HEK293 (cell line): ENCODE results near the gene ITGB4.

Source experiments
- EGR2 ChIP-seq: fragments of 450-650 bp; formaldehyde crosslinking; IDR thresholded peaks from 2 replicates; pipeline ENCODE4 v1.5.1; 2016; ENCODE audit warnings: low read depth, missing biosample characterization, missing genetic modification characterization
- GLI4 ChIP-seq: fragments of 450-650 bp; formaldehyde crosslinking; IDR thresholded peaks from 2 replicates; pipeline ENCODE4 v1.5.1; 2016; ENCODE audit warnings: missing biosample characterization, missing genetic modification characterization
- KLF16 ChIP-seq: fragments of 450-650 bp; formaldehyde crosslinking; IDR thresholded peaks from 2 replicates; pipeline ENCODE4 v1.5.1; 2017; ENCODE audit warnings: missing biosample characterization, missing genetic modification characterization
- KLF8 ChIP-seq: fragments of 450-650 bp; formaldehyde crosslinking; IDR thresholded peaks from 2 replicates; pipeline ENCODE4 v1.5.1; 2016; ENCODE audit warnings: missing biosample characterization, missing genetic modification characterization
- PRDM1 ChIP-seq: fragments of 450-650 bp; formaldehyde crosslinking; IDR thresholded peaks from 2 replicates; pipeline ENCODE4; 2016; ENCODE audit warnings: missing biosample characterization, missing genetic modification characterization
- SP3 ChIP-seq: fragments of 450-650 bp; formaldehyde crosslinking; IDR thresholded peaks from 2 replicates; pipeline ENCODE4 v1.5.1; 2016; ENCODE audit warnings: missing biosample characterization, missing genetic modification characterization
- SP7 ChIP-seq: fragments of 450-650 bp; formaldehyde crosslinking; IDR thresholded peaks from 2 replicates; pipeline ENCODE4 v1.5.1; 2016; ENCODE audit warnings: missing biosample characterization, missing genetic modification characterization
- TRIM28 ChIP-seq: IDR thresholded peaks from 2 replicates; pipeline ENCODE4 v1.6.1; 2011; ENCODE audit warnings: low read length, control low read depth, borderline replicate concordance
- ZBTB17 ChIP-seq: fragments of 450-650 bp; formaldehyde crosslinking; IDR thresholded peaks from 2 replicates; pipeline ENCODE4 v1.5.1; 2016; ENCODE audit warnings: missing biosample characterization, missing genetic modification characterization
- ZFHX2 ChIP-seq: fragments of 450-650 bp; formaldehyde crosslinking; conservative IDR thresholded peaks from 2 replicates; pipeline ENCODE4 v1.5.1; 2016; ENCODE audit warnings: missing biosample characterization, missing genetic modification characterization
- ZIC2 ChIP-seq: fragments of 450-650 bp; formaldehyde crosslinking; IDR thresholded peaks from 2 replicates; pipeline ENCODE4 v1.5.1; 2016; ENCODE audit warnings: missing biosample characterization, missing genetic modification characterization
- ZNF10 ChIP-seq: fragments of 450-650 bp; formaldehyde crosslinking; IDR thresholded peaks from 2 replicates; pipeline ENCODE4 v1.5.1; 2017; ENCODE audit warnings: missing biosample characterization, missing genetic modification characterization
- ZNF184 ChIP-seq: fragments of 450-650 bp; IDR thresholded peaks from 2 replicates; pipeline ENCODE4 v1.5.1; 2018; ENCODE audit warnings: missing biosample characterization, mild to moderate bottlenecking, missing genetic modification characterization
- ZNF221 ChIP-seq: fragments of 450-650 bp; formaldehyde crosslinking; IDR thresholded peaks from 2 replicates; pipeline ENCODE4 v1.5.1; 2017; ENCODE audit warnings: missing biosample characterization, missing genetic modification characterization, borderline replicate concordance
- ZNF239 ChIP-seq: fragments of 450-650 bp; formaldehyde crosslinking; IDR thresholded peaks from 2 replicates; pipeline ENCODE4 v1.5.1; 2016; ENCODE audit warnings: missing biosample characterization, missing genetic modification characterization
- ZNF335 ChIP-seq: fragments of 450-650 bp; formaldehyde crosslinking; conservative IDR thresholded peaks from 2 replicates; pipeline ENCODE4 v1.5.1; 2016; ENCODE audit warnings: missing biosample characterization, missing genetic modification characterization
- ZNF404 ChIP-seq: fragments of 450-650 bp; formaldehyde crosslinking; IDR thresholded peaks from 2 replicates; pipeline ENCODE4 v1.5.1; 2017; ENCODE audit warnings: missing biosample characterization, missing genetic modification characterization
- ZNF423 ChIP-seq: fragments of 450-650 bp; formaldehyde crosslinking; IDR thresholded peaks from 2 replicates; pipeline ENCODE4 v1.5.1; 2016; ENCODE audit warnings: missing biosample characterization, missing genetic modification characterization
- ZNF426 ChIP-seq: fragments of 450-650 bp; formaldehyde crosslinking; IDR thresholded peaks from 2 replicates; pipeline ENCODE4 v1.5.1; 2017; ENCODE audit warnings: missing biosample characterization, missing genetic modification characterization, mild to moderate bottlenecking, inconsistent platforms, moderate library complexity
- ZNF433 ChIP-seq: fragments of 450-650 bp; formaldehyde crosslinking; IDR thresholded peaks from 2 replicates; pipeline ENCODE4 v1.5.1; 2016; ENCODE audit warnings: missing biosample characterization, missing genetic modification characterization, low read depth
- ZNF48 ChIP-seq: fragments of 450-650 bp; formaldehyde crosslinking; IDR thresholded peaks from 2 replicates; pipeline ENCODE4 v1.5.1; 2016; ENCODE audit warnings: missing biosample characterization, missing genetic modification characterization
- ZNF510 ChIP-seq: fragments of 450-650 bp; formaldehyde crosslinking; IDR thresholded peaks from 2 replicates; pipeline ENCODE4 v1.5.1; 2018; ENCODE audit warnings: mild to moderate bottlenecking, missing genetic modification characterization, missing biosample characterization; ENCODE audit not compliant: insufficient replicate concordance
- ZNF555 ChIP-seq: fragments of 450-650 bp; formaldehyde crosslinking; conservative IDR thresholded peaks from 2 replicates; pipeline ENCODE4 v1.5.1; 2017; ENCODE audit warnings: missing biosample characterization, mild to moderate bottlenecking, missing genetic modification characterization, inconsistent platforms
- ZNF585B ChIP-seq: fragments of 450-650 bp; formaldehyde crosslinking; IDR thresholded peaks from 2 replicates; pipeline ENCODE4 v1.5.1; 2016; ENCODE audit warnings: missing biosample characterization, missing genetic modification characterization
- ZNF626 ChIP-seq: fragments of 450-650 bp; sonication (Bioruptor Pico); formaldehyde crosslinking; IDR thresholded peaks from 2 replicates; pipeline ENCODE4 v1.5.1; 2018; ENCODE audit warnings: missing biosample characterization, missing genetic modification characterization, inconsistent platforms
- ZNF629 ChIP-seq: fragments of 450-650 bp; formaldehyde crosslinking; IDR thresholded peaks from 2 replicates; pipeline ENCODE4 v1.5.1; 2017; ENCODE audit warnings: missing biosample characterization, missing genetic modification characterization
- ZNF654 ChIP-seq: fragments of 450-650 bp; formaldehyde crosslinking; IDR thresholded peaks from 2 replicates; pipeline ENCODE4 v1.5.1; 2016; ENCODE audit warnings: low read depth, missing biosample characterization, missing genetic modification characterization
- ZNF658 ChIP-seq: fragments of 450-650 bp; formaldehyde crosslinking; IDR thresholded peaks from 2 replicates; pipeline ENCODE4; 2016; ENCODE audit warnings: missing biosample characterization, missing genetic modification characterization
- ZNF768 ChIP-seq: fragments of 450-650 bp; formaldehyde crosslinking; IDR thresholded peaks from 2 replicates; pipeline ENCODE4 v1.5.1; 2018; ENCODE audit warnings: missing biosample characterization, mild to moderate bottlenecking, missing genetic modification characterization
- ZNF776 ChIP-seq: fragments of 450-650 bp; formaldehyde crosslinking; IDR thresholded peaks from 2 replicates; pipeline ENCODE4 v1.5.0; 2017; ENCODE audit warnings: missing biosample characterization, missing genetic modification characterization, borderline replicate concordance
- ZNF785 ChIP-seq: fragments of 450-650 bp; formaldehyde crosslinking; IDR thresholded peaks from 2 replicates; pipeline ENCODE4 v1.5.1; 2016; ENCODE audit warnings: missing biosample characterization, missing genetic modification characterization
- TF ChIP-seq, protein P1 (sequence below): fragments of 450-650 bp; formaldehyde crosslinking; IDR thresholded peaks from 2 replicates; pipeline ENCODE4 v1.5.1; 2016; ENCODE audit warnings: missing biosample characterization, missing genetic modification characterization
- TF ChIP-seq, protein P2 (sequence below): fragments of 450-650 bp; formaldehyde crosslinking; IDR thresholded peaks from 2 replicates; pipeline ENCODE4 v1.5.1; 2016; ENCODE audit warnings: missing biosample characterization, missing genetic modification characterization
- TF ChIP-seq, protein P3 (sequence below): fragments of 450-650 bp; formaldehyde crosslinking; IDR thresholded peaks from 2 replicates; pipeline ENCODE4 v1.5.1; 2016; ENCODE audit warnings: missing biosample characterization, missing genetic modification characterization, borderline replicate concordance

The ITGB4 gene

DNA sequence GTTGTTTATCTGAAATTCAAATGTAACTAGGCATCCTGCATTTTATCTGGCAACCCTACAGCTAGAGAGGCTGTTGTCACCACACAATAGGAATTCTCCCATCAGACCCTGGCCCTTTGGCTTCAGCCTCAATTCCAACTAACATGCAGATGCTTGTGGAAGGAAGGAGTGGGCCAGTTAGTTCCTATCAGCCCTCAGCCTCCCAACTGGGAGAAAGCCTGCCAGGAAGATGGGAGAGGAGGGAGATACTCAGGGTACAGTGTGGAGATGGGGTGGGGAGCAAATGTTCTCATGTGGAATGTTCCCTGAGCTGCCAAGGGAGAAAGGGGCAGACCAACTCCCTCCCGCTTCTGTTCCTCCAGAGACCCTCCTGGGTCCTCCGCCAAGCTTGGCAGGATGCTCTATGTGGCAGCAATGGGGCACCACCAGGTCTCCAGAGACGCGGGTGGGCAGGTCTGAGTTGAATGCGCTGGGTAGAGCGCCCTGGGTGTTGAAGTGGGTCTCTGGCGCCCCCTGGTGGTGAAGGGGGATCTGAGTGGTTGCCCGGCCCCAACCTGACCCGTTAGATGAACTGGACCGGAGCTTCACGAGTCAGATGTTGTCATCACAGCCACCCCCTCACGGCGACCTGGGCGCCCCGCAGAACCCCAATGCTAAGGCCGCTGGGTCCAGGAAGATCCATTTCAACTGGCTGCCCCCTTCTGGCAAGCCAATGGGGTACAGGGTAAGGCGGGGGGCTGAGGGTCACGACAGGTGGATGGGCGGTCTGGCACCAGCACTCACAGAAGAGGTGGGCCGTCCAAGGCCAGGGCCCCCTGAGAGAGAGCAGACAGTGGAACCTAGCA lies 28.5 kb downstream of the ITGB4 start (continued):
- TF ChIP-seq ZNF555 (no peak), ZNF184 (no peak), ZNF221 (tag by site-specific recombination) (no peak), ZNF239 (tag by site-specific recombination) (no peak), KLF8 (tag by site-specific recombination) (0 out of 2 replicates have a peak, but pooled peaks have one; percentile 61), KLF16 (tag by site-specific recombination) (no peak), SP3 (peak; percentile 33; the same call in 1 of the 2 replicates), ZNF10 (tag by site-specific recombination) (no peak), ZNF626 (tag by site-specific recombination) (no peak), TRIM28 (no peak), EGR2 (no peak), ZNF785 (tag by site-specific recombination) (no peak), ZIC2 (tag by site-specific recombination) (peak; percentile 18; the same call in 1 of the 2 replicates), ZNF585B (tag by site-specific recombination) (no peak), ZNF423 (tag by site-specific recombination) (no peak; the same call in 1 of the 2 replicates), ZNF768 (tag by site-specific recombination) (no peak), ZNF433 (tag by site-specific recombination) (no peak), ZBTB17 (0 out of 2 replicates have a peak, but pooled peaks have one; percentile 43), ZNF654 (peak; percentile 84), PRDM1 (no peak), ZNF776 (tag by site-specific recombination) (no peak), ZNF629 (tag by site-specific recombination) (peak; percentile 32; the same call in 1 of the 2 replicates), ZNF48 (tag by site-specific recombination) (no peak), SP7 (peak; percentile 27; the same call in 1 of the 2 replicates), ZFHX2 (tag by site-specific recombination) (peak; percentile 32), ZNF658 (tag by site-specific recombination) (no peak), ZNF426 (no peak), ZNF335 (tag by site-specific recombination) (peak; percentile 58; the same call in 1 of the 2 replicates), ZNF404 (no peak), ZNF510 (tag by site-specific recombination) (no peak), GLI4 (tag by site-specific recombination) (no peak)
- TF ChIP-seq, protein P1, sequence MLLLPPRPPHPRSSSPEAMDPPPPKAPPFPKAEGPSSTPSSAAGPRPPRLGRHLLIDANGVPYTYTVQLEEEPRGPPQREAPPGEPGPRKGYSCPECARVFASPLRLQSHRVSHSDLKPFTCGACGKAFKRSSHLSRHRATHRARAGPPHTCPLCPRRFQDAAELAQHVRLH, result 0 out of 2 replicates have a peak, but pooled peaks have one; percentile 23
- TF ChIP-seq, protein P2, sequence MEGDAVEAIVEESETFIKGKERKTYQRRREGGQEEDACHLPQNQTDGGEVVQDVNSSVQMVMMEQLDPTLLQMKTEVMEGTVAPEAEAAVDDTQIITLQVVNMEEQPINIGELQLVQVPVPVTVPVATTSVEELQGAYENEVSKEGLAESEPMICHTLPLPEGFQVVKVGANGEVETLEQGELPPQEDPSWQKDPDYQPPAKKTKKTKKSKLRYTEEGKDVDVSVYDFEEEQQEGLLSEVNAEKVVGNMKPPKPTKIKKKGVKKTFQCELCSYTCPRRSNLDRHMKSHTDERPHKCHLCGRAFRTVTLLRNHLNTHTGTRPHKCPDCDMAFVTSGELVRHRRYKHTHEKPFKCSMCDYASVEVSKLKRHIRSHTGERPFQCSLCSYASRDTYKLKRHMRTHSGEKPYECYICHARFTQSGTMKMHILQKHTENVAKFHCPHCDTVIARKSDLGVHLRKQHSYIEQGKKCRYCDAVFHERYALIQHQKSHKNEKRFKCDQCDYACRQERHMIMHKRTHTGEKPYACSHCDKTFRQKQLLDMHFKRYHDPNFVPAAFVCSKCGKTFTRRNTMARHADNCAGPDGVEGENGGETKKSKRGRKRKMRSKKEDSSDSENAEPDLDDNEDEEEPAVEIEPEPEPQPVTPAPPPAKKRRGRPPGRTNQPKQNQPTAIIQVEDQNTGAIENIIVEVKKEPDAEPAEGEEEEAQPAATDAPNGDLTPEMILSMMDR (tag by site-specific recombination), result peak; percentile 97
- TF ChIP-seq, protein P3, sequence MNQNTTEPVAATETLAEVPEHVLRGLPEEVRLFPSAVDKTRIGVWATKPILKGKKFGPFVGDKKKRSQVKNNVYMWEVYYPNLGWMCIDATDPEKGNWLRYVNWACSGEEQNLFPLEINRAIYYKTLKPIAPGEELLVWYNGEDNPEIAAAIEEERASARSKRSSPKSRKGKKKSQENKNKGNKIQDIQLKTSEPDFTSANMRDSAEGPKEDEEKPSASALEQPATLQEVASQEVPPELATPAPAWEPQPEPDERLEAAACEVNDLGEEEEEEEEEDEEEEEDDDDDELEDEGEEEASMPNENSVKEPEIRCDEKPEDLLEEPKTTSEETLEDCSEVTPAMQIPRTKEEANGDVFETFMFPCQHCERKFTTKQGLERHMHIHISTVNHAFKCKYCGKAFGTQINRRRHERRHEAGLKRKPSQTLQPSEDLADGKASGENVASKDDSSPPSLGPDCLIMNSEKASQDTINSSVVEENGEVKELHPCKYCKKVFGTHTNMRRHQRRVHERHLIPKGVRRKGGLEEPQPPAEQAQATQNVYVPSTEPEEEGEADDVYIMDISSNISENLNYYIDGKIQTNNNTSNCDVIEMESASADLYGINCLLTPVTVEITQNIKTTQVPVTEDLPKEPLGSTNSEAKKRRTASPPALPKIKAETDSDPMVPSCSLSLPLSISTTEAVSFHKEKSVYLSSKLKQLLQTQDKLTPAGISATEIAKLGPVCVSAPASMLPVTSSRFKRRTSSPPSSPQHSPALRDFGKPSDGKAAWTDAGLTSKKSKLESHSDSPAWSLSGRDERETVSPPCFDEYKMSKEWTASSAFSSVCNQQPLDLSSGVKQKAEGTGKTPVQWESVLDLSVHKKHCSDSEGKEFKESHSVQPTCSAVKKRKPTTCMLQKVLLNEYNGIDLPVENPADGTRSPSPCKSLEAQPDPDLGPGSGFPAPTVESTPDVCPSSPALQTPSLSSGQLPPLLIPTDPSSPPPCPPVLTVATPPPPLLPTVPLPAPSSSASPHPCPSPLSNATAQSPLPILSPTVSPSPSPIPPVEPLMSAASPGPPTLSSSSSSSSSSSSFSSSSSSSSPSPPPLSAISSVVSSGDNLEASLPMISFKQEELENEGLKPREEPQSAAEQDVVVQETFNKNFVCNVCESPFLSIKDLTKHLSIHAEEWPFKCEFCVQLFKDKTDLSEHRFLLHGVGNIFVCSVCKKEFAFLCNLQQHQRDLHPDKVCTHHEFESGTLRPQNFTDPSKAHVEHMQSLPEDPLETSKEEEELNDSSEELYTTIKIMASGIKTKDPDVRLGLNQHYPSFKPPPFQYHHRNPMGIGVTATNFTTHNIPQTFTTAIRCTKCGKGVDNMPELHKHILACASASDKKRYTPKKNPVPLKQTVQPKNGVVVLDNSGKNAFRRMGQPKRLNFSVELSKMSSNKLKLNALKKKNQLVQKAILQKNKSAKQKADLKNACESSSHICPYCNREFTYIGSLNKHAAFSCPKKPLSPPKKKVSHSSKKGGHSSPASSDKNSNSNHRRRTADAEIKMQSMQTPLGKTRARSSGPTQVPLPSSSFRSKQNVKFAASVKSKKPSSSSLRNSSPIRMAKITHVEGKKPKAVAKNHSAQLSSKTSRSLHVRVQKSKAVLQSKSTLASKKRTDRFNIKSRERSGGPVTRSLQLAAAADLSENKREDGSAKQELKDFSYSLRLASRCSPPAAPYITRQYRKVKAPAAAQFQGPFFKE (tag by site-specific recombination), result no peak
